Hepatocyte (in vitro differentiated cells): ENCODE measurements around the gene RANGAP1.

Experiments used
- CTCF ChIP-seq: fragments of 200-600 bp; sonication (generic); IDR thresholded peaks from 2 replicates; pipeline ENCODE4 v1.5.1; 2016; ENCODE audit warnings: antibody characterized with exemption, mild to moderate bottlenecking; ENCODE audit not compliant: poor library complexity
- EZH2 ChIP-seq: fragments of 200-600 bp; sonication (generic); IDR thresholded peaks from 2 replicates; pipeline ENCODE4 v1.6.1; 2016; ENCODE audit warnings: antibody characterized with exemption, mild to moderate bottlenecking, borderline replicate concordance
- EZH2phosphoT487 ChIP-seq: fragments of 200-600 bp; sonication (generic); IDR thresholded peaks from one replicate; pipeline ENCODE4 v1.6.1; 2018; ENCODE audit warnings: antibody characterized with exemption, mild to moderate bottlenecking, low read depth, moderate library complexity; ENCODE audit not compliant: unreplicated experiment, severe bottlenecking

GRCh38 chr22:41332217-41332939 is 46.4 kb upstream of the RANGAP1 start:
- no peak for TF ChIP-seq CTCF
- no peak for TF ChIP-seq EZH2phosphoT487
- TF ChIP-seq EZH2 = no peak
